Mammary epithelial cell (primary cell): ENCODE results near the gene CDH4.

Experiments
- EZH2 ChIP-seq: IDR thresholded peaks from 2 replicates; pipeline ENCODE4 v1.6.1; 2012; ENCODE audit warnings: low read length, inconsistent platforms, borderline replicate concordance
- TF ChIP-seq, protein P1 (sequence below), 2 donors: IDR thresholded peaks in 1 of 2; conservative IDR thresholded peaks in 1 of 2; 2 replicates each; pipeline ENCODE4 v1.5.1; 2011 to 2012; ENCODE audit warnings: inconsistent platforms in 2 of 2, low read length in 2 of 2, mild to moderate bottlenecking in 2 of 2, control low read depth in 1 of 2, low read depth in 1 of 2; ENCODE audit not compliant: insufficient read depth in 1 of 2; ENCODE audit errors: extremely low read depth in 1 of 2

DNA sequence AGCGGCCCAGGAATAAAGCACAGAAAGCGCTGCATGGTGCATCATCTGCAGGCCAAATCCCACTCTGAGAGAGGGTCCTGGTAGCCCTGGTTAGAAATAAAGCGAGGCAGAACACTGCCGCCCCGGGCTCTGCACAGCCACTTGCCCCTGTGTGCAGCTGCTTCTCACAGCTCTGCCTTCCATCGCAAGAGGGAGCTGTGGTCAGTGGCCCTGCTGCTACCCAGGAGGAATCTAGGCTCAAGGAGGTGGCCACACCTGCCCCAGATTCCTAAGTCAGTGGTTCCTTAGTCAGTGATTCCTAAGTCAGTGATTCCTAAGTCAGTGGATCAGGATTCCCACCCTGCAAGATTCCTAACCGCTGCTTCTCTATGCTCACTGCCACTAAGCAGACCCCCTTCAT lies 8.8 kb downstream of the CDH4 start:
- TF ChIP-seq, protein P1, sequence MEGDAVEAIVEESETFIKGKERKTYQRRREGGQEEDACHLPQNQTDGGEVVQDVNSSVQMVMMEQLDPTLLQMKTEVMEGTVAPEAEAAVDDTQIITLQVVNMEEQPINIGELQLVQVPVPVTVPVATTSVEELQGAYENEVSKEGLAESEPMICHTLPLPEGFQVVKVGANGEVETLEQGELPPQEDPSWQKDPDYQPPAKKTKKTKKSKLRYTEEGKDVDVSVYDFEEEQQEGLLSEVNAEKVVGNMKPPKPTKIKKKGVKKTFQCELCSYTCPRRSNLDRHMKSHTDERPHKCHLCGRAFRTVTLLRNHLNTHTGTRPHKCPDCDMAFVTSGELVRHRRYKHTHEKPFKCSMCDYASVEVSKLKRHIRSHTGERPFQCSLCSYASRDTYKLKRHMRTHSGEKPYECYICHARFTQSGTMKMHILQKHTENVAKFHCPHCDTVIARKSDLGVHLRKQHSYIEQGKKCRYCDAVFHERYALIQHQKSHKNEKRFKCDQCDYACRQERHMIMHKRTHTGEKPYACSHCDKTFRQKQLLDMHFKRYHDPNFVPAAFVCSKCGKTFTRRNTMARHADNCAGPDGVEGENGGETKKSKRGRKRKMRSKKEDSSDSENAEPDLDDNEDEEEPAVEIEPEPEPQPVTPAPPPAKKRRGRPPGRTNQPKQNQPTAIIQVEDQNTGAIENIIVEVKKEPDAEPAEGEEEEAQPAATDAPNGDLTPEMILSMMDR (conservative IDR thresholded peaks at IDR 0.05 in 1 of 2, IDR thresholded peaks at IDR 0.05 in 1 of 2; ENCODE audit: extremely low read depth in 1 of 2, insufficient read depth in 1 of 2, low read depth in 1 of 2, low read length in 2 of 2) = peak in 1 of 2 donors; percentile 58
- no peak for TF ChIP-seq EZH2
